Lung microvascular endothelial cell (primary cell): ENCODE measurements around the gene LRP3. TPM values are rescaled to one million over a fixed set of nuclear protein-coding genes. Genes with fewer than 3 reads are reported as not detected.

Experiments used
- DNase-seq, 2 donors: peaks; one replicate each; pipeline versions ENCODE4 v3.0.0 to v3.0.0-alpha.2; 2010; ENCODE audit warnings: low read depth in 2 of 2
- total RNA-seq: library from RNA; depleted of rRNA; stranded (reverse); fragments of >200 nt; gene quantifications from 2 replicates; pipeline ENCODE4 v1.2.1, GENCODE V29; 2014

LRP3 gene
- total RNA-seq, 1 donor from 2014 or later = 3.2 TPM

- no peak for DNase-seq
These were observed 58.8 kb downstream of the LRP3 start for GRCh38 chr19:33252971-33253370.

- no peak for DNase-seq
These were observed 60.2 kb downstream of the LRP3 start for GRCh38 chr19:33254245-33254824.

GRCh38 chr19:33255781-33256180 is 61.7 kb downstream of the LRP3 start:
- no peak for DNase-seq

- DNase-seq = no peak
These were observed 62.1 kb downstream of the LRP3 start for GRCh38 chr19:33256261-33256660.

GRCh38 chr19:33257828-33258227 is 63.7 kb downstream of the LRP3 start:
- no peak for DNase-seq

Other genes with a start within 250 kb of the LRP3 start
- gene CEP89, start 222.4 kb upstream of the LRP3 start, total RNA-seq = 4.4 and 6.3 TPM in 2 replicates
- 1.2 and 1.5 TPM in 2 replicates for gene FAAP24, start 222.1 kb upstream of the LRP3 start, total RNA-seq
- gene RHPN2, start 129.4 kb upstream of the LRP3 start, total RNA-seq = 4.4 and 10.9 TPM in 2 replicates
- gene GPATCH1, start 113.1 kb upstream of the LRP3 start, total RNA-seq = 3.1 and 4.2 TPM in 2 replicates
- not detected in 2 replicates for gene WDR88, start 62.2 kb upstream of the LRP3 start, total RNA-seq
- gene SLC7A10, start 31.5 kb downstream of the LRP3 start, total RNA-seq = not detected in 2 replicates
- 0.20 and 0.22 TPM in 2 replicates for gene CEBPA, start 108.2 kb downstream of the LRP3 start, total RNA-seq
- gene CEBPG, start 179.4 kb downstream of the LRP3 start, total RNA-seq = 19.0 and 34.3 TPM in 2 replicates